IPS-20b (cell line): Measurements from ENCODE around the gene HECW1.

Experiments
- H3K27ac ChIP-seq: one replicate; pipeline ENCODE4 v1.5.1; 2013; ENCODE audit warnings: low read length
- H3K27me3 ChIP-seq: 2 replicates; pipeline ENCODE4 v1.6.1; 2013; ENCODE audit warnings: mild to moderate bottlenecking, low read length, inconsistent platforms; ENCODE audit not compliant: insufficient read depth
- H3K36me3 ChIP-seq: 2 replicates; pipeline ENCODE4 v1.6.1; 2013; ENCODE audit warnings: low read depth, mild to moderate bottlenecking, inconsistent platforms, low read length, moderate library complexity; ENCODE audit not compliant: insufficient read depth
- H3K4me1 ChIP-seq: 2 replicates; pipeline ENCODE4 v1.6.1; 2013; ENCODE audit warnings: mild to moderate bottlenecking, control low read depth, inconsistent platforms, low read length, moderate library complexity; ENCODE audit not compliant: insufficient read depth
- H3K4me3 ChIP-seq: 2 replicates; pipeline ENCODE4 v1.5.1; 2013; ENCODE audit warnings: mild to moderate bottlenecking, low read length, inconsistent platforms
- H3K9ac ChIP-seq: 2 replicates; pipeline ENCODE4 v1.6.1; 2013; ENCODE audit warnings: low read depth, mild to moderate bottlenecking, inconsistent platforms, low read length, moderate library complexity
- H3K9me3 ChIP-seq: 2 replicates; pipeline ENCODE4 v1.6.1; 2013; ENCODE audit warnings: mild to moderate bottlenecking, low read depth, low read length, inconsistent platforms; ENCODE audit not compliant: insufficient read depth

Gene HECW1

DNA sequence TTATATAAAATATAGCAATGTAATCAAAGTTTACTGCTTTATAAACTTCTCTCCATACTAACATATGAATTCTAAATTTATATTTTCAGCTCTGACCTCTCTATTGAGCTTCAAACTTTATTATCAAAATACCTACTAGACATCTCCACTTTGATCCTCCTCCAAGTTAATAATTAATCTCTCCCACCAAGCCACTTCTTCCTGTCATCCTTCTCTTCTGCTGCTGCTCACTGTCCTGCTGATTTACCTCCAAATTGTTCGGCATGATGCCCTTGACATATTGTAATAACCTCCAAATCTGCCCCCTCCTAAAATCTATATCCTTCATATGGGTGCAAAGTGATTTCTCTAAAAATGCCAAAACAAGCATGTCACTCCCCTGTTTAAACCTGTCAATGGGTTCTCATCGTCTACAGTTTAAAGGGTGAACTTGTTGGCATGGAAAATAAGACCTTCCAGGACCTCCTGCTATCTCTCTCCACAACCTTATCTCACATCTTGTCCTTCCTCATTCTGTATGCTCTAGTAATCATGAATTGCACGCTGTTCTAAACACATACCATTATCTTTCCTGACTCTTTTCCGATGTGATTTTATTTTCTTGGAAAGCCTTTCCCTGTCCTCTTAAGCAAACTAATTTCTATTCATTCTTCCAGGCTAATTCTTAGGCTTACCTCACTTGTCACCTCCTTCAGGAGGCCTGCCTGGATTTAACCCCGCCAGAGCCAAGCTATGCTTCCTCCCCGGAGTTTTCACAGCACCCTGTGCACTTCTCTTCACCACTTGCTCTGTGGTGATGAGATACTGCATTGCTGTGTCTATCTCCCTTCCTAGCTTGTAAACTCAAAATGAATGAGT, 418.3 kb downstream of the HECW1 start:
- H3K9me3 ChIP-seq: no peaks in the 10 kb centered on the region
- H3K9ac ChIP-seq: no peak overlapping the region
- no peaks in the 10 kb centered on the region for H3K36me3 ChIP-seq
- no peak overlapping the region for H3K27ac ChIP-seq
- H3K4me1 ChIP-seq: no peaks in the 10 kb centered on the region
- no peak overlapping the region for H3K4me3 ChIP-seq
- H3K27me3 ChIP-seq: no peaks in the 10 kb centered on the region

- H3K4me3 ChIP-seq: no peak overlapping the region
- H3K36me3 ChIP-seq: no peaks in the 10 kb centered on the region
- H3K9ac ChIP-seq: no peak overlapping the region
- H3K4me1 ChIP-seq: 0 out of 2 replicates have a peak, but pooled peaks cover 3% of the 10 kb centered on the region
- H3K9me3 ChIP-seq: no peaks in the 10 kb centered on the region
- no peak overlapping the region for H3K27ac ChIP-seq
- no peaks in the 10 kb centered on the region for H3K27me3 ChIP-seq
Measured at GRCh38 chr7:43531700-43532099, 419.3 kb downstream of the HECW1 start.

DNA sequence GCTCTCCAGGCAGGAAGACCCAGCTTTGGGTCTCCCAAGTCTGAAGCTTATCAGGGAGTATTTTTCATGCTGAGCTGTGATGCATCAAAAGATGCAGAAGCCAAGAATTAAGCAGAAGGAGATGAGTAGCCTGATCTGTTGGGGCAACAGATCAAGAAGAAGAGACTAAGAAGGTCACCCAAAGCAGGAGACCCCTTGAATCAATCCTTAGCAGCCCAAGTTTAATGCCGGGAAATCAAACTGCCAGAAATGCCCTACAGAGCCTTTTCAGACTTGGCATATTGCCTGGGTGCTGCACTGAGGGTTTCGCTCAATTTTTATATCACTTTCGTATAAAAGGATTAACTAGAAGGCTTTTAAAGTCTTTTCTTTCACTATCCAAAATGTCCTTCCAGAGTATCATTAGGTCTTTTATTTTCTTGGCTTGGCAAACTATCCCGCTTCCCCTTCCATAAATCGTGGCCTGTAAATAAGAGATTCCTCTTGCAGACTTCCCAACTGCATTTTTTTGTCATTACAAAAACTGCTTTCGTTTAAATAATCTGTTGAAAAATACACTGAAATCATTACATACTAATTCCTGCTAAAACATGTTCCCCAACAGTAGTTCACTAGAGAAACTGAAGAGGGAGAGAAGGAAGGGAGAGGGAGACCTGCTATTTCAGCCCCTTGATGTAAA, 421.5 kb downstream of the HECW1 start:
- no peak overlapping the region for H3K4me3 ChIP-seq
- no peaks in the 10 kb centered on the region for H3K9me3 ChIP-seq
- no peak overlapping the region for H3K27ac ChIP-seq
- no peaks in the 10 kb centered on the region for H3K36me3 ChIP-seq
- H3K27me3 ChIP-seq: no peaks in the 10 kb centered on the region
- 0 out of 2 replicates have a peak, but pooled peaks cover 3% of the 10 kb centered on the region for H3K4me1 ChIP-seq
- no peak overlapping the region for H3K9ac ChIP-seq

DNA sequence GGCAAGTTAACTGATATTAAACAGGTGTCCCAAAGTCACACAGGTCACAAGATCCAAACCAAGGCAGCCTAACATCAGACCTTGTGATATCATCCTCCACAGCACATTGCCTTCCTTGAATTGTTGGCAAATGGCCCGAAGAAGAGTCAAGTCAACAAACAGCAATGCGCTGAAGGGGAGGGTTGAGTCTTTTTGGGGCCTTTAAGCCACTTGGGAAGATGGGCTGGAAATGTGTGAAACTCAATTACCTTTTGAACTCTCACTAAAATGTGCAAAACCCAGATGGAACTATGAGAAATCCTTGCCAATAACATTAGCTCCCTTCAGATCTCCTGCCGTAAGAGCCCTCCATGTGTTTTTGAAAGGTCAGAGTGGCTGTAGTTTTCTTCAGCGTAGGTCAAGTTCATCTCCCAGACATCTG, 422.6 kb downstream of the HECW1 start:
- no peak overlapping the region for H3K9ac ChIP-seq
- no peaks in the 10 kb centered on the region for H3K36me3 ChIP-seq
- H3K4me3 ChIP-seq: no peak overlapping the region
- no peaks in the 10 kb centered on the region for H3K27me3 ChIP-seq
- H3K4me1 ChIP-seq: 0 out of 2 replicates have a peak, but pooled peaks cover 3% of the 10 kb centered on the region
- no peaks in the 10 kb centered on the region for H3K9me3 ChIP-seq
- no peak overlapping the region for H3K27ac ChIP-seq

DNA sequence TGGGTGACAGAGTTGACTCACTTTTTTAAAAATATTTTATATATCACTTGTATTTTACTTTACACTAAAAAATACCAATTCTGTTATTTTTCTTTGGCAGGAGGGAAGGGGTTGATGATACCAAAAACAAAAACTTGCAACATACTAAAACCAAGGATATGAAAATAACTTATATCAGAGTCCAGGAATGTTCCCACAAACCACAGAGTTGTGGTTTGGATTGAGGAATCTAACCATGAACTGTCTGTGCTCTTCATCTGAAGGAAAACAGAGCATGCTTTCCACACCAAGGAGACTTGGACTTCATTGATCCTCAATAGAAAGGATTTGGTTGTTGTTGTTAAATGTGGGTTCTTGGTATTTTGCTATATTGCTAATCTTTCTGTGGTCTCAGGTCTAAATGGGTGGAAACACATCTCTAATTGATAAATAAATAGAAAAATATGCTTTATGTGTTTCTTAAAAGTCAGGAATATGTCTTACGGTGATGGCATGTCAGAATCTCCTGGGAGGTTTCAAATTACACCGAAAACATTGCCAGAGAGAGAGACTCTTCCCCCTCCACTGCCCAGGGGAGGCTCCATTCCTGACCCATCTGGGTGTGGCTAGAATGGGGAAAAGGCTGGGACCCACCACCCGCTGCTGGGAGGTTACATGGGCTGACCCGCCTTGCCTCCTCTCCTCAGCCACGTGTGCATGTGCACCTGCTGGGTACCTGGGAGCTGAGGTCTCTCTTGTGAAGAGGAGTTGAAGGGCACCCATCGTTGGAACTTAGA, 423.6 kb downstream of the HECW1 start:
- Histone ChIP-seq H3K9me3 (no peaks in the 10 kb centered on the region), H3K27ac (no peak overlapping the region), H3K27me3 (no peaks in the 10 kb centered on the region)

DNA sequence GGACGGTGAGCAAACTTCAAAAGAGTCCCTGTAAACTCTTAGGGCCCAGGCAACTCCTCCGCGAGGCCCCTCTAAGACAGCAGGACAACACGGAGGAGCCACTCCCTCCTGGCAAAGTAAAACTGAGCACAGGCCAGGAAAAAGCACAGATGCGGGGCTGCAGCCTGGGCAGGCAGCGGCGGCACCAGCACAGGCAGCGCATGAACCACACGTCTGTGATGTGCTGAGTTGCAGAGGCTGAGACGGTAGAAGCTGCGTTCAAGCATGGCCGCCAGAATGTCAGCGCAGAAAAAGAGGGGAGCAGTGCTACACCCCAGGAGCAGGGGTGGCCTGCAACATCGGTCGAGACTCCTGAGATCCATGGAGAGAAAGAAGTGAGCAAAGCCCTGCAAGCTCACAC, 424.3 kb downstream of the HECW1 start:
- H3K27me3 ChIP-seq: no peaks in the 10 kb centered on the region
- H3K9ac ChIP-seq: no peak overlapping the region
- H3K27ac ChIP-seq: no peak overlapping the region
- 0 out of 2 replicates have a peak, but pooled peaks cover 3% of the 10 kb centered on the region for H3K4me1 ChIP-seq
- no peak overlapping the region for H3K4me3 ChIP-seq
- no peaks in the 10 kb centered on the region for H3K36me3 ChIP-seq
- no peaks in the 10 kb centered on the region for H3K9me3 ChIP-seq

More for the DNA sequence above, 423.6 kb downstream of the HECW1 start:
- H3K36me3 ChIP-seq: no peaks in the 10 kb centered on the region
- H3K9ac ChIP-seq: no peak overlapping the region
- no peak overlapping the region for H3K4me3 ChIP-seq
- H3K4me1 ChIP-seq: 0 out of 2 replicates have a peak, but pooled peaks cover 3% of the 10 kb centered on the region

GRCh38 chr7:43537765-43538403, 425.4 kb downstream of the HECW1 start:
- H3K4me1 ChIP-seq: 0 out of 2 replicates have a peak, but pooled peaks cover 3% of the 10 kb centered on the region
- H3K4me3 ChIP-seq: no peak overlapping the region
- no peak overlapping the region for H3K9ac ChIP-seq
- H3K27ac ChIP-seq: no peak overlapping the region
- no peaks in the 10 kb centered on the region for H3K9me3 ChIP-seq
- no peaks in the 10 kb centered on the region for H3K27me3 ChIP-seq
- no peaks in the 10 kb centered on the region for H3K36me3 ChIP-seq

DNA sequence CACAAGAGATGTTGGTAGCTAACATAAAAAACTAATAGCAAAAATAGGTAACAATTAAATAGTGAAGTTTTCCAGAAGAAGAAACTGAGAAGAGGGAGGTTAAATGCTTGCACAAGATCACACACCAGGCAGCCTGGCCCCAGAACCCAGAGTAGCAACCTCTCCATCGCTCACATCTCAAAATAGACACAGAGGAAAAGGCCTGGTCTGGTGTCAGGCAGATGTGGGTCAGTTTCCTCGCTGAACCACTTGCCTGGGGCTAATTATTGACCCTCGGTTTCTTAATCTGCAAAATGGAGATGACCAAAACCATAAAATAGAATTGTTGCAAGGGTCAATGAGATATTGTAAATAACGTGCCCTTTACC, 425.9 kb downstream of the HECW1 start:
- Histone ChIP-seq H3K9me3 (no peaks in the 10 kb centered on the region), H3K4me3 (no peak overlapping the region), H3K27me3 (no peaks in the 10 kb centered on the region), H3K36me3 (no peaks in the 10 kb centered on the region), H3K9ac (no peak overlapping the region), H3K4me1 (0 out of 2 replicates have a peak, but pooled peaks cover 3% of the 10 kb centered on the region), H3K27ac (no peak overlapping the region)

DNA sequence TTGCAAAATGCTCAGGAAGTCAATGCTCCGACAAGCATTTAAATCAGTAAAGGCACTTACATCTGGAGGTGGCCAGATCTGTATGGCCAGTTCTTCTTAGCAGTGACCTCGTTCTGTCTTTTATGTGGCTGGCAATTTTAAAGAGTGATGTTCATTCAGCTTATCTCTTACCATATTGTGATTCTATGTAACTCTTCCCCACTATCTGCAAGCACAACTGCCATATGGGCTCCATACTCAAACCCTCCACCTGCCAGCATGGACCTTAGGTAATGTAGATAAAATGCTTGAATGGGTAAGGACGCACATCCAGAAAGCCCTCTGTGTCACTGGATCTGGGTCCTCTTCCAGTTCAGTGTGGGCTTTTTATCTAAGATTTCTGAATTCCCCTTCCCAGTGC, 428.0 kb downstream of the HECW1 start:
- Histone ChIP-seq H3K4me1 (0 out of 2 replicates have a peak, but pooled peaks cover 3% of the 10 kb centered on the region), H3K36me3 (no peaks in the 10 kb centered on the region), H3K9ac (no peak overlapping the region), H3K27ac (no peak overlapping the region), H3K9me3 (no peaks in the 10 kb centered on the region), H3K4me3 (no peak overlapping the region), H3K27me3 (no peaks in the 10 kb centered on the region)

GRCh38 chr7:43542716-43543115, 430.3 kb downstream of the HECW1 start:
- no peak overlapping the region for H3K4me3 ChIP-seq
- no peaks in the 10 kb centered on the region for H3K4me1 ChIP-seq

GRCh38 chr7:43546231-43546630, 433.8 kb downstream of the HECW1 start:
- Histone ChIP-seq H3K9me3 (no peaks in the 10 kb centered on the region), H3K4me1 (no peaks in the 10 kb centered on the region), H3K27me3 (no peaks in the 10 kb centered on the region), H3K36me3 (no peaks in the 10 kb centered on the region), H3K4me3 (no peak overlapping the region), H3K9ac (no peak overlapping the region), H3K27ac (no peak overlapping the region)

More at GRCh38 chr7:43542716-43543115, 430.3 kb downstream of the HECW1 start:
- H3K9me3 ChIP-seq: no peaks in the 10 kb centered on the region
- no peak overlapping the region for H3K9ac ChIP-seq
- no peak overlapping the region for H3K27ac ChIP-seq
- H3K27me3 ChIP-seq: no peaks in the 10 kb centered on the region
- no peaks in the 10 kb centered on the region for H3K36me3 ChIP-seq
